H1 (cell line): ENCODE results near the gene TMEM273. TPM values are rescaled to one million over a fixed set of nuclear protein-coding genes. Genes with fewer than 3 reads are reported as not detected.

ENCODE experiments used
- JUN ChIP-seq: IDR thresholded peaks from 2 replicates; pipeline ENCODE4 v1.6.1; 2011; ENCODE audit warnings: low read depth, mild to moderate bottlenecking, improper control_type of control experiment, low read length
- RFX5 ChIP-seq: IDR thresholded peaks from 2 replicates; pipeline ENCODE4 v1.6.1; 2011; ENCODE audit warnings: low read depth, low read length, improper control_type of control experiment, borderline replicate concordance
- polyA plus RNA-seq, 7 experiments: library from polyadenylated mRNA; depleted of rRNA in 3 of 7; stranded (reverse) in 5 of 7; unstranded in 2 of 7; fragments of >200 nt in 5 of 7; fragments of 200-250 nt in 2 of 7; gene quantifications; 1 replicate in 5 of 7; 2 replicates in 1 of 7; 4 replicates in 1 of 7; pipeline versions ENCODE4 v1.2.1 to v1.2.3, GENCODE V29; 2011 to 2013; ENCODE audit warnings: missing spikeins in 2 of 7, mixed read lengths in 2 of 7
- total RNA-seq: library from RNA; stranded (reverse); fragmentation: NEBNext Ultra II Directional; extraction: Animal tissue kit (Norgen Biotek cat#: 25700); gene quantifications from 2 replicates; pipeline ENCODE4 v1.2.1, GENCODE V29; 2021
- TF ChIP-seq, protein P1 (sequence below): fragments of 300-600 bp; sonication (generic); IDR thresholded peaks from 2 replicates; pipeline ENCODE4 v1.7.1; 2012; ENCODE audit warnings: low read length, moderate library complexity, mild to moderate bottlenecking, inconsistent platforms; ENCODE audit not compliant: insufficient replicate concordance

Gene TMEM273
- total and polyA plus RNA-seq, 2 of the 8 experiments (the other 6 are each of a cell fraction or from before 2014, with no cell fraction given), result not detected

- TF ChIP-seq, protein P1, sequence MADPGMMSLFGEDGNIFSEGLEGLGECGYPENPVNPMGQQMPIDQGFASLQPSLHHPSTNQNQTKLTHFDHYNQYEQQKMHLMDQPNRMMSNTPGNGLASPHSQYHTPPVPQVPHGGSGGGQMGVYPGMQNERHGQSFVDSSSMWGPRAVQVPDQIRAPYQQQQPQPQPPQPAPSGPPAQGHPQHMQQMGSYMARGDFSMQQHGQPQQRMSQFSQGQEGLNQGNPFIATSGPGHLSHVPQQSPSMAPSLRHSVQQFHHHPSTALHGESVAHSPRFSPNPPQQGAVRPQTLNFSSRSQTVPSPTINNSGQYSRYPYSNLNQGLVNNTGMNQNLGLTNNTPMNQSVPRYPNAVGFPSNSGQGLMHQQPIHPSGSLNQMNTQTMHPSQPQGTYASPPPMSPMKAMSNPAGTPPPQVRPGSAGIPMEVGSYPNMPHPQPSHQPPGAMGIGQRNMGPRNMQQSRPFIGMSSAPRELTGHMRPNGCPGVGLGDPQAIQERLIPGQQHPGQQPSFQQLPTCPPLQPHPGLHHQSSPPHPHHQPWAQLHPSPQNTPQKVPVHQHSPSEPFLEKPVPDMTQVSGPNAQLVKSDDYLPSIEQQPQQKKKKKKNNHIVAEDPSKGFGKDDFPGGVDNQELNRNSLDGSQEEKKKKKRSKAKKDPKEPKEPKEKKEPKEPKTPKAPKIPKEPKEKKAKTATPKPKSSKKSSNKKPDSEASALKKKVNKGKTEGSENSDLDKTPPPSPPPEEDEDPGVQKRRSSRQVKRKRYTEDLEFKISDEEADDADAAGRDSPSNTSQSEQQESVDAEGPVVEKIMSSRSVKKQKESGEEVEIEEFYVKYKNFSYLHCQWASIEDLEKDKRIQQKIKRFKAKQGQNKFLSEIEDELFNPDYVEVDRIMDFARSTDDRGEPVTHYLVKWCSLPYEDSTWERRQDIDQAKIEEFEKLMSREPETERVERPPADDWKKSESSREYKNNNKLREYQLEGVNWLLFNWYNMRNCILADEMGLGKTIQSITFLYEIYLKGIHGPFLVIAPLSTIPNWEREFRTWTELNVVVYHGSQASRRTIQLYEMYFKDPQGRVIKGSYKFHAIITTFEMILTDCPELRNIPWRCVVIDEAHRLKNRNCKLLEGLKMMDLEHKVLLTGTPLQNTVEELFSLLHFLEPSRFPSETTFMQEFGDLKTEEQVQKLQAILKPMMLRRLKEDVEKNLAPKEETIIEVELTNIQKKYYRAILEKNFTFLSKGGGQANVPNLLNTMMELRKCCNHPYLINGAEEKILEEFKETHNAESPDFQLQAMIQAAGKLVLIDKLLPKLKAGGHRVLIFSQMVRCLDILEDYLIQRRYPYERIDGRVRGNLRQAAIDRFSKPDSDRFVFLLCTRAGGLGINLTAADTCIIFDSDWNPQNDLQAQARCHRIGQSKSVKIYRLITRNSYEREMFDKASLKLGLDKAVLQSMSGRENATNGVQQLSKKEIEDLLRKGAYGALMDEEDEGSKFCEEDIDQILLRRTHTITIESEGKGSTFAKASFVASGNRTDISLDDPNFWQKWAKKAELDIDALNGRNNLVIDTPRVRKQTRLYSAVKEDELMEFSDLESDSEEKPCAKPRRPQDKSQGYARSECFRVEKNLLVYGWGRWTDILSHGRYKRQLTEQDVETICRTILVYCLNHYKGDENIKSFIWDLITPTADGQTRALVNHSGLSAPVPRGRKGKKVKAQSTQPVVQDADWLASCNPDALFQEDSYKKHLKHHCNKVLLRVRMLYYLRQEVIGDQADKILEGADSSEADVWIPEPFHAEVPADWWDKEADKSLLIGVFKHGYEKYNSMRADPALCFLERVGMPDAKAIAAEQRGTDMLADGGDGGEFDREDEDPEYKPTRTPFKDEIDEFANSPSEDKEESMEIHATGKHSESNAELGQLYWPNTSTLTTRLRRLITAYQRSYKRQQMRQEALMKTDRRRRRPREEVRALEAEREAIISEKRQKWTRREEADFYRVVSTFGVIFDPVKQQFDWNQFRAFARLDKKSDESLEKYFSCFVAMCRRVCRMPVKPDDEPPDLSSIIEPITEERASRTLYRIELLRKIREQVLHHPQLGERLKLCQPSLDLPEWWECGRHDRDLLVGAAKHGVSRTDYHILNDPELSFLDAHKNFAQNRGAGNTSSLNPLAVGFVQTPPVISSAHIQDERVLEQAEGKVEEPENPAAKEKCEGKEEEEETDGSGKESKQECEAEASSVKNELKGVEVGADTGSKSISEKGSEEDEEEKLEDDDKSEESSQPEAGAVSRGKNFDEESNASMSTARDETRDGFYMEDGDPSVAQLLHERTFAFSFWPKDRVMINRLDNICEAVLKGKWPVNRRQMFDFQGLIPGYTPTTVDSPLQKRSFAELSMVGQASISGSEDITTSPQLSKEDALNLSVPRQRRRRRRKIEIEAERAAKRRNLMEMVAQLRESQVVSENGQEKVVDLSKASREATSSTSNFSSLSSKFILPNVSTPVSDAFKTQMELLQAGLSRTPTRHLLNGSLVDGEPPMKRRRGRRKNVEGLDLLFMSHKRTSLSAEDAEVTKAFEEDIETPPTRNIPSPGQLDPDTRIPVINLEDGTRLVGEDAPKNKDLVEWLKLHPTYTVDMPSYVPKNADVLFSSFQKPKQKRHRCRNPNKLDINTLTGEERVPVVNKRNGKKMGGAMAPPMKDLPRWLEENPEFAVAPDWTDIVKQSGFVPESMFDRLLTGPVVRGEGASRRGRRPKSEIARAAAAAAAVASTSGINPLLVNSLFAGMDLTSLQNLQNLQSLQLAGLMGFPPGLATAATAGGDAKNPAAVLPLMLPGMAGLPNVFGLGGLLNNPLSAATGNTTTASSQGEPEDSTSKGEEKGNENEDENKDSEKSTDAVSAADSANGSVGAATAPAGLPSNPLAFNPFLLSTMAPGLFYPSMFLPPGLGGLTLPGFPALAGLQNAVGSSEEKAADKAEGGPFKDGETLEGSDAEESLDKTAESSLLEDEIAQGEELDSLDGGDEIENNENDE, result no peak
- no peak for TF ChIP-seq JUN
- TF ChIP-seq RFX5, result no peak
These were observed 19.8 kb upstream of the TMEM273 start (continued) for GRCh38 chr10:49207936-49208487.
